Mesenchymal stem cell (in vitro differentiated cells and primary cell): Measurements from ENCODE around the gene OR8G1.

ENCODE experiments used
- DNase-seq: peaks from one replicate; pipeline ENCODE4 v3.0.0-alpha.2; 2013
- H2AFZ ChIP-seq: one replicate; pipeline ENCODE4 v1.6.1; 2013; ENCODE audit warnings: low read depth, mild to moderate bottlenecking, control low read depth, inconsistent platforms, low read length, moderate library complexity
- H2AK5ac ChIP-seq: 2 replicates; pipeline ENCODE4 v1.6.1; 2013; ENCODE audit warnings: low read length, moderate library complexity, mild to moderate bottlenecking, inconsistent platforms; ENCODE audit not compliant: severe bottlenecking
- H2BK120ac ChIP-seq: one replicate; pipeline ENCODE4 v1.6.1; 2013; ENCODE audit warnings: low read depth, mild to moderate bottlenecking, inconsistent platforms, low read length, moderate library complexity
- H2BK12ac ChIP-seq, 2 experiments: one replicate each; pipeline ENCODE4 v1.6.1; 2013; ENCODE audit warnings: inconsistent platforms in 2 of 2, low read length in 2 of 2, mild to moderate bottlenecking in 2 of 2, moderate library complexity in 2 of 2, control low read depth in 1 of 2
- H2BK15ac ChIP-seq: one replicate; pipeline ENCODE4 v1.6.1; 2013; ENCODE audit warnings: mild to moderate bottlenecking, low read depth, inconsistent platforms; ENCODE audit not compliant: poor library complexity, severe bottlenecking
- H2BK5ac ChIP-seq: 2 replicates; pipeline ENCODE4 v1.6.1; 2013; ENCODE audit warnings: low read depth, mild to moderate bottlenecking, low read length, control low read depth, inconsistent platforms; ENCODE audit not compliant: poor library complexity, severe bottlenecking
- H3K14ac ChIP-seq, 2 experiments: one replicate each; pipeline ENCODE4 v1.6.1; 2013; ENCODE audit warnings: inconsistent platforms in 2 of 2, low read length in 2 of 2, control low read depth in 1 of 2, mild to moderate bottlenecking in 1 of 2, moderate library complexity in 1 of 2
- H3K18ac ChIP-seq, 2 experiments: one replicate each; pipeline ENCODE4 v1.6.1; 2013; ENCODE audit warnings: inconsistent platforms in 2 of 2, low read length in 2 of 2, control low read depth in 1 of 2, low read depth in 1 of 2, mild to moderate bottlenecking in 1 of 2
- H3K23ac ChIP-seq, 2 experiments: one replicate each; pipeline ENCODE4 v1.6.1; 2013; ENCODE audit warnings: inconsistent platforms in 2 of 2, low read length in 2 of 2, mild to moderate bottlenecking in 2 of 2, moderate library complexity in 2 of 2, control low read depth in 1 of 2
- H3K27ac ChIP-seq: 2 replicates; pipeline ENCODE4 v1.5.1; 2013; ENCODE audit warnings: mild to moderate bottlenecking, moderate library complexity, low read length, control low read depth, inconsistent platforms; ENCODE audit not compliant: poor library complexity, severe bottlenecking
- H3K27me3 ChIP-seq, 2 experiments: 2 replicates each; pipeline versions ENCODE4 v1.6.1 to v1.7.0; 2013; ENCODE audit warnings: low read length in 2 of 2, mild to moderate bottlenecking in 2 of 2, moderate library complexity in 2 of 2, control low read depth in 1 of 2, inconsistent platforms in 1 of 2; ENCODE audit not compliant: control insufficient read depth in 1 of 2, insufficient read depth in 1 of 2
- H3K36me3 ChIP-seq, 2 experiments: 2 replicates each; pipeline versions ENCODE4 v1.6.1 to v1.7.0; 2013; ENCODE audit warnings: low read length in 2 of 2, control low read depth in 1 of 2, inconsistent platforms in 1 of 2, low read depth in 1 of 2, mild to moderate bottlenecking in 1 of 2; ENCODE audit not compliant: insufficient read depth in 2 of 2, control insufficient read depth in 1 of 2
- H3K4ac ChIP-seq, 2 experiments: one replicate each; pipeline ENCODE4 v1.6.1; 2013; ENCODE audit warnings: inconsistent platforms in 2 of 2, low read length in 2 of 2, mild to moderate bottlenecking in 2 of 2, moderate library complexity in 2 of 2, control low read depth in 1 of 2, low read depth in 1 of 2
- H3K4me1 ChIP-seq: 2 replicates; pipeline ENCODE4 v1.6.1; 2013; ENCODE audit warnings: low read depth, low read length, control low read depth; ENCODE audit not compliant: control insufficient read depth, insufficient read depth
- H3K4me2 ChIP-seq: 2 replicates; pipeline ENCODE4 v1.6.1; 2013; ENCODE audit warnings: low read length, mild to moderate bottlenecking, inconsistent platforms; ENCODE audit not compliant: poor library complexity, severe bottlenecking
- H3K4me3 ChIP-seq, 2 experiments: 2 replicates each; pipeline versions ENCODE4 v1.5.1 to v1.7.0; 2013; ENCODE audit warnings: low read length in 2 of 2, mild to moderate bottlenecking in 2 of 2, control low read depth in 1 of 2, low read depth in 1 of 2; ENCODE audit not compliant: insufficient read depth in 1 of 2
- H3K79me1 ChIP-seq: replicated peaks from 2 replicates; pipeline ENCODE4 v1.6.1; 2013; ENCODE audit warnings: mild to moderate bottlenecking, control low read depth, low read length, inconsistent platforms; ENCODE audit not compliant: poor library complexity, severe bottlenecking
- H3K9ac ChIP-seq: 2 replicates; pipeline ENCODE4 v1.7.0; 2013; ENCODE audit warnings: mild to moderate bottlenecking, low read length, moderate library complexity
- H3K9me3 ChIP-seq: 2 replicates; pipeline ENCODE4 v1.7.0; 2013; ENCODE audit warnings: mild to moderate bottlenecking, low read length; ENCODE audit not compliant: control insufficient read depth
- H4K8ac ChIP-seq: one replicate; pipeline ENCODE4 v1.6.1; 2013; ENCODE audit warnings: inconsistent platforms, mild to moderate bottlenecking, low read length, moderate library complexity
- H4K91ac ChIP-seq: one replicate; pipeline ENCODE4 v1.6.1; 2013; ENCODE audit warnings: mild to moderate bottlenecking, low read length, inconsistent platforms
- WGBS: methylation state at CpG from one replicate; pipeline ENCODE4 v1.1.7; 2013; ENCODE audit warnings: mixed read lengths; 5-methylcytosine and 5-hydroxymethylcytosine counted together

Gene OR8G1

GRCh38 chr11:124294687-124295086 lies 53.8 kb downstream of the OR8G1 start:
- DNase-seq: no peak
- Histone ChIP-seq H3K4ac (no peak overlapping the region), H3K27ac (no peak overlapping the region), H2BK12ac (no peak overlapping the region), H2BK5ac (no peak overlapping the region), H3K14ac (no peak overlapping the region), H2AFZ (no peak overlapping the region), H3K9ac (no peak overlapping the region), H2BK120ac (no peak overlapping the region), H3K23ac (no peak overlapping the region), H3K18ac (no peak overlapping the region), H3K4me3 (no peak overlapping the region), H4K91ac (no peak overlapping the region), H4K8ac (no peak overlapping the region), H3K36me3 (no peaks in the 10 kb centered on the region), H3K4me1 (no peaks in the 10 kb centered on the region), H2AK5ac (no peak overlapping the region), H3K9me3 (peaks cover 9% of the 10 kb centered on the region), H3K27me3 (no peaks in the 10 kb centered on the region), H3K4me2 (no peak overlapping the region), H3K79me1 (no peaks in the 10 kb centered on the region), H2BK15ac (no peak overlapping the region)
- WGBS: 86% methylated on average over 1 of the region's 1 CpG

GRCh38 chr11:124296016-124296415 lies 55.1 kb downstream of the OR8G1 start:
- no peak overlapping the region for H3K4me3 ChIP-seq
- no peak overlapping the region for H2AK5ac ChIP-seq
- no peak overlapping the region for H3K4me2 ChIP-seq
- H3K4me1 ChIP-seq: no peaks in the 10 kb centered on the region
- H3K9ac ChIP-seq: no peak overlapping the region
- H2BK5ac ChIP-seq: no peak overlapping the region
- H4K8ac ChIP-seq: no peak overlapping the region
- H2BK12ac ChIP-seq: no peak overlapping the region
- H2BK120ac ChIP-seq: no peak overlapping the region
- no peak overlapping the region for H2BK15ac ChIP-seq
- no peaks in the 10 kb centered on the region for H3K79me1 ChIP-seq
- no peaks in the 10 kb centered on the region for H3K36me3 ChIP-seq
- H3K4ac ChIP-seq: no peak overlapping the region
- H4K91ac ChIP-seq: no peak overlapping the region
- no peak for DNase-seq
- H3K9me3 ChIP-seq: peaks cover 2% of the 10 kb centered on the region
- H3K14ac ChIP-seq: no peak overlapping the region
- no peak overlapping the region for H3K23ac ChIP-seq
- no peak overlapping the region for H3K18ac ChIP-seq
- no peaks in the 10 kb centered on the region for H3K27me3 ChIP-seq
- H3K27ac ChIP-seq: no peak overlapping the region
- no peak overlapping the region for H2AFZ ChIP-seq

GRCh38 chr11:124297921-124298320 lies 57.0 kb downstream of the OR8G1 start:
- no peaks in the 10 kb centered on the region for H3K79me1 ChIP-seq
- H2AFZ ChIP-seq: no peak overlapping the region
- no peak overlapping the region for H3K4me2 ChIP-seq
- no peak overlapping the region for H2AK5ac ChIP-seq
- H3K18ac ChIP-seq: no peak overlapping the region
- H2BK5ac ChIP-seq: no peak overlapping the region
- H3K27me3 ChIP-seq: no peaks in the 10 kb centered on the region
- H3K4ac ChIP-seq: no peak overlapping the region
- no peak overlapping the region for H3K4me3 ChIP-seq
- no peak overlapping the region for H3K27ac ChIP-seq
- no peak for DNase-seq
- H2BK120ac ChIP-seq: no peak overlapping the region
- no peak overlapping the region for H2BK12ac ChIP-seq
- no peak overlapping the region for H4K91ac ChIP-seq
- no peak overlapping the region for H3K14ac ChIP-seq
- no peak overlapping the region for H3K9ac ChIP-seq
- H3K9me3 ChIP-seq: no peaks in the 10 kb centered on the region
- WGBS: 55% methylated on average over 3 of the region's 4 CpGs
- H3K36me3 ChIP-seq: no peaks in the 10 kb centered on the region
- H4K8ac ChIP-seq: no peak overlapping the region
- no peaks in the 10 kb centered on the region for H3K4me1 ChIP-seq
- no peak overlapping the region for H3K23ac ChIP-seq
- H2BK15ac ChIP-seq: no peak overlapping the region

DNA sequence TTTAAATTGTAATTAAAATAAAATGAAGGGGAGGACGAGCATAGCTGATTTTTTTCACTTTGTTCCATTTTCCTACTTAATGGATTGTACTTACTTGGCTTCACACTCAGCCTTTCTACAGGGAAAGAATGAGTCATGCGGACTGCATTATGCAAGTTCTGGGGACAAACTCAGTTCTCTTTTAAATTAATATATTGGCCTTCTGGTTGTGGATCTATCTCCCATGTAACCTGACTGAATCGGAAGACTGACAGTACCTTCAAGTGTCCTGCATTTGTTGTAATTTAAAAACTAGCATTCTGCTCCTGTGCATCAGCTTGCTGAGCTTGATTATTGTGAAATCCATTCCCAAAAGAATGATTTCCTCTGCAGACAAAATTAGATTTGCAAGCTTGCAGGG lies 60.7 kb downstream of the OR8G1 start:
- Histone ChIP-seq H2AK5ac (no peak overlapping the region), H3K14ac (no peak overlapping the region), H3K9ac (no peak overlapping the region), H2BK5ac (no peak overlapping the region), H3K4me3 (no peak overlapping the region), H3K23ac (no peak overlapping the region), H4K91ac (no peak overlapping the region), H2BK120ac (no peak overlapping the region), H2AFZ (no peak overlapping the region), H3K9me3 (no peaks in the 10 kb centered on the region), H2BK15ac (no peak overlapping the region), H3K4ac (no peak overlapping the region), H3K4me1 (no peaks in the 10 kb centered on the region), H3K27ac (no peak overlapping the region), H3K27me3 (no peaks in the 10 kb centered on the region), H3K36me3 (no peaks in the 10 kb centered on the region), H3K79me1 (no peaks in the 10 kb centered on the region), H4K8ac (no peak overlapping the region), H2BK12ac (no peak overlapping the region), H3K4me2 (no peak overlapping the region), H3K18ac (no peak overlapping the region)
- DNase-seq: peak; percentile 87
- WGBS: 80% methylated on average over 3 of the region's 3 CpGs
